Stimulated activated CD4-positive, alpha-beta T cell treated with anti-CD3 and anti-CD28 coated beads, TNF-alpha, amount 100 ng/mL, for 48 hours (primary cell): ENCODE data around the gene PRKN.

ENCODE experiments used
- DNase-seq, 3 donors: peaks; one replicate each; pipeline ENCODE4 v3.0.0-alpha.2; 2020; ENCODE audit warnings: low read depth in 3 of 3

The PRKN gene

DNA sequence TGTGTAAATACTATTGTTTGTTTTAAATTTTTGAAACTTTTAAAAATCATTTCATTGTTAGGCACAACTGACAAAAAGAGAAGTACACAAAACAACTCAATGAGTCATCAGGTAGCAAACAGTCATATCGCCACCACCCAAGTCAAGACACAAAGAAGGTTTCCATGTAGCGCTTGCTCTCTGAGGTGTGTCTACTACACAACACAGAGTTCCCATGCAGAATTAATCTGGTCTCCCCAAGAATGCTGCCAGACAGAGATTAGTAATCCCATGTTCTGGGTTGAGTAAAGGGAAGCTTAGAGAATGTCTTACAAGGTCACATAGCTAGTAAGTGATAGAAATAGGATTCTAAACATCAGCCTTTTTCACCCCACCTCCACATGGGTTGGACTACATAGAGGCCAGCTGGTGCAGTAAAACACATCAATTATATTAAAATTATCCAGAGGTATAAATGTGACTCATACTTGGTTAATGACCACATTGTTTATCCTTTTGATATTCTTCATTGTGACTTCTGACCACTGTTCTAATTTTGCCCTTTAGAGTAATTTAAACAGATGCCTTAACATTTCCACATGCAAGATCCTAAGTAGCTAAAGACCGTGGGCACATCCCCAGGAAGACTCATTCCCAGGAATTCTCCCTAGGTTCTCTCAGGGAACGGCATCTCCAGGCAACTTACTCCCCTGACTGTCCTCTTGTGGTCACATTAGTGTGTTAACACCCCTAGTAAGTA lies 413.5 kb downstream of the PRKN start:
- no peak for DNase-seq

DNA sequence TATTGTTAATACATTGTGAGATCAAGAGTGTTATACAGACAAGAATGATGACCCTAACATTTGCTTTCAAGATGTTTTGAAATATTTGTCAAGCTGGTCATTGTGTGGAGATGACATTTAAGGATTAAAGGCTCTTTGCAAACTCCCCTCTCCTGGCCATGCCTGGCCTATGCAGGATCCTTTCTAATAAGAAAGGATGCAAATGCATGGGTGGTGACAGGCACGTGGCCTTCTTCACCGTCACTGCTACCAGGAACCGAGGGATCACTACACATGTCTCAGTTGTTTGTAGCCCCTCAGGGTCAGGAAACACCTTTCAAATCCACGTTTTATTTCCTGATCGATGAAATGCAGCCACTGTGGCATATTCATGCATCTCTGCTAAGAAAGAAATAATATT lies 419.7 kb downstream of the PRKN start:
- DNase-seq = no peak

DNA sequence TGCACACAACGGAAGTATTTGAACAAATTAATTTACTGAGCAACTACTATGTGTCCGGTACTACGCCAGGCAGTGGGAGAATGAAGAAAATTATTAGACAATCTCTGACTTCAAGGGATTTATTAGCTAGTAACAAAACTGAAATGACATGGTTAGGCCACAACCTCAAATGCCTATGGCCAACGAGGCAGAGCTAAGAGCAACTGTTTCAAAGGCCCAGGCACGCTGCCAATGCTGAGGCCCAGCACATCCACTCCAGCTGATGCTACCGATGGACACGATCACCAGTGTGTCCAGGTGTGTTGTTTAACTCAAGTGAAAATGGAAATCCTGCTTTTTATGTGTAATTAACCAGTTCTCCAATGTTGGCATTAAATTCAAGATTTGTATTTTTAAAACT lies 420.9 kb downstream of the PRKN start:
- DNase-seq = no peak

DNA sequence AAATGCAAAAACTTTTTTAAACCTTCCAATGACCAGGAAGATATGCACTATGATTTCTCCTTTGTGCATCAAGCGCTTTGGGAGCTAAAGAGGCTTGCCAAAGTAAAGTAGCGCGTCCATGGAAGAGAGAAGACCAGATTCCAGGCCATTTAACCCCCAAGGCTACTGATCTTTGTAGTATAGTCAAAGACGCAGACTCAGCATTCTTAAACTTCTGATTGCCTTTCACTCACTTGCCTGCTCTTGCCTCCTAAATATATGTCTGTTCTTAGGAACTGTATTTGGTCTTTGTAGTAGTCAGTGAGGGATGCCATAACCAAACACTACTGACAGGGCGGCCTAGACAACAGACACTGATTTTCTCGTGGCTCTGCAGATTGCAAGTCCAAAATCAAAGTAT lies 426.4 kb downstream of the PRKN start:
- DNase-seq = no peak

DNA sequence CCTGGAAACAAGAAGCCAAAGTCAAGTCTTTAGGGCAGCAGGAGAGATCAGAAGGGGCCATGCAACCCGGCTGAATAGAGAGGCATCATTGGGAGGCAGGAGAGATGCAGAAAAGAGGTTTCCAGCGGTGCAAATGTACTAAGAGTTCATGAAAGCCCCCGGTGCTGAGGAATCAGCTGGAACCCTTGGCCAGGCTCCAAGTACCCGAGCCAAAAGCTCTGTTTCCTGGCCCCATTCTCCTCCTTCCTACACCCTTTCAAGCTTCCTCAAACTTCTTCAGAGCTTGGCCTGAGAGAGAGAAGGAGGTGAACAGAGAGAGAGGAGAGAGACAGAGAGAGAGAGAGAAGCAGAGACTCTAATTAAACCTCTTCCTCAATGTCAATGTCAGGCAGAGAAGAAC lies 433.5 kb downstream of the PRKN start:
- no peak for DNase-seq

DNA sequence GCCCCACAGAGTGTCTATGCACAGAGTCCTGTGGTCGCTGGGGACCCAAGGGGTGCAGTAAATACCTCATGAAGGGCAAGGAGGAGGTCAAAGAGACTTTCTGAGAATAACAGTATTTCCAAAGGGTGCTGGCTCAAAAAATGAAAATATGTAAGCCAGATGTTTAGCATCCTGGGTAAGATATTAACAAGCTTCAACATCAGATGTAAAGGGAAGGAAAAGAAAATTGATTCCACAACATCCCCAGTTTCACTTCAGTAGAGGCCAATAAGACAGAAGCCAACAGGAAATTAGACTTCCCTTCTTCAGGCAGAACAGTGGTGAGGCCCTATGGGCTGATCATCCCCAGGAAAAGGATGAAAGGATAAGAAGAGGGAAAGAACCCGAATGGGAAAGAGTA lies 434.7 kb downstream of the PRKN start:
- DNase-seq = no peak

DNA sequence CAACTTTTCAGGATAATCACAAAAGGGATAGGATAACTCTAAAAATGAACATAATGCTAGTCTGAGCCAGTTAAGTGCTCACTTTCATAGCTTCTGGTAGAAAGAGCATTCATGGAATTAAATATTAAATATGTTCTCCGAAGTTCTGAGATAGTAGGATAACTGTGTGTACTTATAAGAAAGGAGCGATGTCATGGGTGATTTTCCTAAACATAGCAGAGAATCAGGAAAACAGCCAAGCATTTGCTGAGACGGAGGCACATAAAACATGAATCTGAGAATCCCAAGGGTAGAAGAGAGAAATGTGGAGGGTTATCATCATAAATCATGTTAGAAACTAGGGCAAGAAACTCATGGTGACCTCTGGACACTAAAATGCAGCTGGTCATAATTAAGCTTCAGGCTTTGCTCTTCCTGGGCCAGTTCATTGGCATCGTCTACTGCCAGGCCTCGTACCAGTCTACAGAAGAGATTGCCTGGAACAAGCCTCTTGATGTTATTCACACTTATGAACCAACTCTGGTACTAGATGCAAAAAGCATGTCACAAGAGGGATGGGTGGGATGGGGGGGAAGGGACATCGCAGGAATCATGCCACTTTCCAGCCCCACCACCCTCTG lies 436.6 kb downstream of the PRKN start:
- DNase-seq = no peak

DNA sequence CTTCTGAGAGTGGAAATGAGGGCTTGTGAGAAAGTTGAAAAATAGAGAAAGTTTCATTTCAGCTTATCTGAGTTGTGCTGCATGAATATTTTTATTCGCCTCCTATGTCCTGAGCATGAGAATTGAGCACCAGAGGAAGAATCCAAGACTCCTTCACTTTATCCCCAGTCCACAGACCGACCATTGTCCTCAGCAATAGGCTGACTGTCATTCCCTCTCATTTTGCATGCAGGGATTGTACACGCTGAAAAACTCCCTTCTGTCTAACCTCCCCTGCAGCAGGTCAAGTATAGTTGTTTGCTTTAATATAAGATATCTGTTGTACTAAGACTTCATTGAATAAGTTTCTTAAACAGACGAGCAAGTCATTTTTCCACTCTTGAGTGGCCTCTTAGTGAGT lies 437.6 kb downstream of the PRKN start:
- DNase-seq = no peak

DNA sequence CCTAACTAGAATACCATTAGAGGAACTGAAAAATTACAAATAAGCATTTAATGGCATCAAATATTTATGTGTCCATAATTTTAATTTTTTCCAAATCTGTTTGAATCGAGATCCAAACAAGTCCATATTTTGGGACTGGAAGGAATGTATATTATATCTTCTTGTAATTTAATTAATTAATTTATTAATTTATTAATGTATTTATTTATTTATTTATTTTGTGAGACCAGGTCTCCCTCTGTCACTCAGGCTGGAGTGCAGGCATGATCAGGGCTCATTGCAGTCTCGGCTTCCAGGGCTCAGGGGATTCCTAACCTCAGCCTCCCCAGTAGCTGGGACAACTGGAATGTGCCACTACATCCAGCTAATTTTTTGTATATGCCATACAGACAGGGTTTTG lies 453.6 kb downstream of the PRKN start:
- DNase-seq = no peak

DNA sequence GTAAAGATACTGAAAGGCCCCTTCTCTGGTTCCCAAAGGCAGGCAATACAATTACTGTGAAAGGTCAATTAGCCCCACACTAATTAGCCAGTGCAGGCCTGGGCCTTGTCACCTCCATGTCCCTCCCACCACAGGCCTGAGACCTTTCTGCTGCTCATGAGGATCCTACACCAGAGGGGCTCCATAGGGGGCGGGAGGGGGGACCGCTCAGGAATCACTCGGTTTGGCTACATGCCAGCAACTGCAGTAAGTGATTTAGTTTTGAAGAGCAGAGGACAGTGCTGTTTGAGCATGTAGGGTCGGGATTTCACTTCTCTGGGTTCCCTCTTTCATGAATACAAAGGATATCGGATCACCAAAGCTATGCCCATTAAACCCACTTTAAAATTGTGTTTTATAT lies 455.6 kb downstream of the PRKN start:
- DNase-seq = no peak

DNA sequence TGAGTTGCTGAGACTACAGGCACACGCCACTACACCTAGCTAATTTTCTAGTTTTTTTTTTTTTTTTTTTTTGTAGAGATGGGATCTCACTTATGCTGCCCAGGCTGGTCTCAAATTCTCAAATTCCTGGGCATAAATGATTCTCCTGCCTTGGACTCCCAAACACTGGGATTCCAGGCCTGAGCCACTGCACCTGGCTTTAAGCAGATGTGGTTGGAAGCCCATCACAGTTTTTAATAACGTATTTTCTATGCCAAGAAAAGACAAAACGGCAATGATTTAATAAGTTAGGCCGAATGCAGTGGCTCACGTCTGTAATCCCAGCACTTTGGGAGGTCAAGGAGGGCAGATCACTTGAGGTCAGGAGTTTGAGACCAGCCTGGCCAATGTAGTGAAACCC lies 456.6 kb downstream of the PRKN start:
- no peak for DNase-seq

DNA sequence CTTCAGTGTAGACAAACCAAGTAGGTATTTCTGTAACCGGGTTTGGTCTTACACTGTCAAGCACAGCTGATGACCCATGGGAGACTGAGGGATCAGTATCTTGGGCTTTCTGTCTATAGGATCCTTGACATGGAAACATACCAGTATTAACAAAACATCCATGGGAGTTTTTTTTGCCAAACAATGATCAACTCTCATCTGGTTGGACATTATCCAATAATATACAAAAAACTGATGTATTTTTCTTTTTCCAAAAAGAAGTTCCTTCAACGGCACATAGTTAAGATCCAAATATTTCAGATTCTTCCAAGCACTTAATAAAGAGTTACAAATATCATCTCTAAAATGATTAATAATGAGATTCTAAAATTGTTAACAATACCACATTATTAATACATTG lies 459.9 kb downstream of the PRKN start:
- no peak for DNase-seq

DNA sequence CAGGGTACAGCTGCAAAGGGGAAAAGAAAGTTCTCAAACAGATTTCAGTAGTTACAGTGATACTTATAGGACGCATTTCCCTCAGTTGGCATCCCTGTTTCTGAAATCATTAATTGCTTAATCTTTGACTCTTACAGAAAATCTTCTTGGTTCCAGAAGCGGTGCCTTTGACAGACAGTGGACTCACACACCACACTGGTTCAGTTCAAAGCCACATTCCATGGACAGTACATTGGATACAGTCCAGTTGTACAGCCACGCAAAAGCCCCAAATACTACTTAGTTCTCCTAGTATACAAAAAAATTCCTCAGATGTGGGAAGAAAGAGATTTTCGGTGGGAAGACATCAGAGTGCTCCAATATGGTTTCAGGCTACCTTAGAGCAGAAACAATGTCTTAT lies 460.4 kb downstream of the PRKN start:
- no peak for DNase-seq

DNA sequence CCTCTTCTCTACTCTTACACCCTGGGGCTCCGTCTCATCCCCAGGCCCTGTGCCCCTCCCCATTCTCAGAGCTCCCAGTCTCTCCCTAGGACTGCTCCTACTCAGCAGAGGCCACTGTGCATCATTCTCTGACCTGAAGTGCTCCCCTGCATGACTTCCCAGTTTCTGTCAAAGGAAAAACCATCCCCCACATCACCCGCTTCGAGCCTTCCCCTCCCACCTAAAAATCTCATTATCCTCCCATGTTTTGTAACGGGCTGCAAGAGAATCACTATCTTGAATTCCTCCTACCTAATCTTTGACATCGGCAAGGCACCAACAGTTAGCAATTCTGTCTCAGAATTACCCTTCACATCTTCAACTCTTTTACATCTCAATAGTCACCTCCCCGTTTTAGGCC lies 463.0 kb downstream of the PRKN start:
- DNase-seq = no peak

DNA sequence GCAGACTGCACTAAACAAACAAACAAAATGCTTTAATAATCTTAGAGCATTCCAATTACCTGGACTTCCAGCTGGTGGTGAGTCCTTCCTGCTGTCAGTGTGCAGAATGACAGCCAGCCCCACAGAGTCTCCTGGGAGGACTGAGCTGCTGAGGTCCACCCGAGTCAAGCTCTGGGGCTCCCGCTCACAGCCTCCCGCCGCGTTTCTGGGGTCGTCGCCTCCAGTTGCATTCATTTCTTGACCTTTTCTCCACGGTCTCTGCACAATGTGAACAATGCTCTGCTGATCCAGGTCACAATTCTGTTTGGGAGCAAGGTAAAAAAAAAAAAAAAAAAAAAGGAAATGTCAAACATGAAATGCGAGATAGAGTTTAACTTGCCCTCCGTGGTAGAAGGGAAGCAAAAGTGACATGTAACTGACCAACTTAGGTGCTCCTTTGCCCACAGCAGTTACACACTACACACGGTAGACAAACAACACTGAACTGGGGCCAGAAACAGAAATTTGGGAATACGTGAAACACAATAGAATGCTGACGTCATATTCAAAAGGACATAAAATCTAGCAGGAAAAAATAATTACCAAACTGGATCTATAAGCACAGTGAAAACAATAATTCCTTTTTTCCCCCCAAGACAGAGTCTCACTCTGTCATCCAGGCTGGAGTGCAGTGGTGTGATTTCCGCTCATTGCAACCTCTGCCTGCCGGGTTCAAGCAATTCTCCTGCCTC lies 464.9 kb downstream of the PRKN start:
- DNase-seq = no peak

DNA sequence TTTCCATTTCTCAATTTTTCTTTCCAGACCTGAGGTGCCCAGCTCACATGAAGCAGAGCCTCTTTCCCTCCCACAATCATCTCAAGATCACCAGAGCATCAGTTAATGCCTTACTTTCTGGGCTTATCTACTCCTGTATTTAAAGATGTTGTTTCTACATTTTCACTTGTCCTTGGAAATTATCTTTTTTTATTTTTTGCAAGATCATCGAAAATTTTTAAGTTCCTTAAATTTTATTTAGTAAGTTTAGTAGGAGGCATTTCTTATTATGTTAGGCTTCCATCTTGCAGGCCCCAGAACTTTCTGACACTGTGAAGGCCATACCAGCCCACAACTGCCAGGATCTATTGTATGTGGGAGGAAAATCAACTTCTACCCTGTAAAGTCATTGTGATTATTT lies 466.0 kb downstream of the PRKN start:
- no peak for DNase-seq

DNA sequence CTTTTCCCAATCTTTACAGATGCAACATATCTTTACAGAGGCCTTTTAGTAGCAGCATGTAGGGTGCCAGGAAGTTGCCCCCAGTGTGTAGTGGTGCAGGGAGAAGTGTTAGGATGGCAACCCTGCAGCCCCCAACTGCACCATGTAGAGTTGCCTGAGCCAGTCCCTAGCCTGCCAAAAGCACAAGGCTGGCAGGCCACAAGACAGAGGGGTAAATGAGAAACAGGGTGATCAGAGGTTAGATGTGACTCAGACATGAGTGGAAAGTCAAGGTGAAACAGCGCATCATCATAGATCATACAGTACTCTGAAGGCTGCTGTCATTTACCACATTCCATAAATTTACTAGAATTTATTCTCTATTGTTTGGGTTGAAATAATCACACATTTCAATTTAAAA lies 467.5 kb downstream of the PRKN start:
- DNase-seq = peak in 2 of 3 donors; percentile 1

DNA sequence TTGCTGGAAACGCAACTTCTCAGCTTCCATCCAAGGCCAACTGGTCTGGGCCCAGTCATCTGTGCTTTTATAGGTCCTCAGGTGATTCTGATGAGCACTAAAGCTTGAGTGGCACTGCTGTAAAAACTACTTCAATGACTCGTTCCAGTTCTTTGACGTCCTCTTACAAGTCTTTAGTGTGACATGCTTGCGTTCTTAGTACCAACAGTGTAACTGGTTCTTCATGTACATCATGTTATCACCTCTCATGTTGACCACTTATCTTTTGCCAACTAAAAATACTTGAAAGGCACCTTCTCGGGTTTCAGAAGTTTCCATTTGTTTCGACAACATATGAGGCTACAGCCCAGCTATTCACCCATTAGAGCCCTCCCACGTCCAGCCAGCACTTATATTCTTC lies 468.9 kb downstream of the PRKN start:
- DNase-seq = no peak

DNA sequence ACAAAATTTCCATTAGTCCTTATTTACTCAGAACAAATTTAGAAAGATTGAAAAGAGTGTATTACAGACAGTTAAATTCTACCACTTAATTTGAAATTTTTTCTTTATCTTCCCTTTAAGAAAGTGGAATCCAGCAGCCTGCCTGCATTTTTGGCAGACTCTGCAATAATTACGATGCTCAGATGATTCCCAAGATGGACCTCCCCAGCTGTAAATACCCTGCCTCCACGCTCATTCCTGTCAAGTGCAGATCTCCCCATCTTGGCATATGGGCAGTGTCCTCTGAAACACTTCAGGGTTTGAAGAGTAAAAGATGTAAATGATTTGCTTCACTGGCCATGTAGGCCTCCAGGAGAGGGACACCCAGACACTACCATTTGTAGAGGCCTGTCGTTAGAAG lies 471.2 kb downstream of the PRKN start:
- DNase-seq = no peak

DNA sequence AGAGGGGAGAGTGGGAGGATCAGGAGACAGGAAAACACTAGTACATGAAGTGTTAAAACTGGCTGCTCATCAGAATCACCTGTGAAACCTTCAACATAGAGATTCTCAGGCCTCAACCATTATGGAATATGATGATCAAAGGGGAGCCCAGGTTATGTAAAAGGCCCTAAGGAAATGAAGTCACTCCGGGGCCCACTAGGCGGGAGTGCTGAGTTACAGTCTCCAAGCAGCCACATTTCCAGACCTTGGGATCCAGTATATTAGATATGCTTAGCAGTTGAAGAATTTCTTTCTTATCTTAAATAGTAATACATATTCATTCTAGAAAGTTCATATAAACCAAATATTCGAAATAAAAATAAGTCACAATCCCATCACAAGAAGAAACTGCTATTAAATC lies 476.3 kb downstream of the PRKN start:
- no peak for DNase-seq

DNA sequence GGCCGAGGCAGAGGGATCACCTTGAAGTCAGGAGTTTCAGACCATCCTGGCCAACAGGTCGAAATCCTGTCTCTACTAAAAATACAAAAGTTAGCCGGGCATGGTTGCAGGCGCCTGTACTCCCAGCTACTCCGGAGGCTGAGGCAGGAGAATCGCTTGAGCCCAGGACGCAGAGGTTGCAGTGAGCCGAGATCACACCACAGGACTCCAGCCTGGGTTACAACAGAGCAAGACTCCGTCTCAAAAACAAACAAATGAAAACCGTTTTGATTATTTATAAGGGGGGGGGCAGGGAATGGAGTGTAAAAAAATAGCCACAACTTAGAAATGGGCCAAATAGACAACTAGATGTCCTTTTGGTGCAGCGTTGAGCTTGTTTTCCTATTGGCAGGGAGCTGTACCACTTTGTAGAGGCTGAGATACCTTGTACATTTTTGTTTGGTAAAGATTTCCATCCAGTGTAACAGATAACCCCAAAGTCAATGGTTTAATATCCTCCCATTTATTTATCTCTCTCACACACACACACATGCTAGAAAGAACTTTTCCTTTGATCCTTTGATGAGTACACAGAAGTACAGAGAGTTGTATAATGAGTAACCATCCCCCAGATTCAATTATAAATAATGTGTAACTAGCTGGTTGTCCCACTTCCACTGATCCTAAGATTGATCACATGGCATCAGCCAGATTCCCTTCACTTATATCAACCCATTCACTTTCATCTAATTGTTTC lies 477.5 kb downstream of the PRKN start:
- no peak for DNase-seq

DNA sequence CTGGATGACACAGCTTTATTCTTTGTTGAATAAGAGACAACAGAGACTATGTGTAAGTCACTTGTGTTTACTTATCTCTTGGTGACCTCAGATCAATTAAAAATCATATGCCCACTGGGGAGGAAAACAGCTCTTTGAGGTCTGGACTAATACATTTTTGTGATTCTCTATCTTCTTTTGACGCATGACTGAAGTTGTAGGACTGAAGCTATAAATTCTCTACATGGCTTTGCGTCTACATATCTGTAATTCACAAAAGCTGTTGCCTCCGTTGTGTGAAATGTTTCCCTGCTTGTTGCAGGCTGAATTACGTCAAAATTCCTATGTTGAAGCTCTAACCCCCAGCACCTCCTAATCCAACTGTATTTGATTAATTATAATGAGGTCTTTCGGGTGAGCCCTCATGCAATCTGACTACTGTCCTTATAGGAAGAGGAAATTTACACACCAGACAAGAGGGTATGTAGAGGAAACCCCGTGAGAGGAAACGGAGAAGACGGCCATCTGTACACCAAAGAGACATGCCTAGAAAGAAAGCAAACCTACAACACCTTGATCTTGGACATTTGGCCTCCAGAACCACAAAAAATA lies 481.6 kb downstream of the PRKN start:
- no peak for DNase-seq
